GM21360 (cell line): ENCODE measurements around the gene HLA-DPA1.
"Not testable (repeated sequence)": the region's sequence is repeated elsewhere in the genome, so short reads cannot be mapped to it uniquely, and the experiment has no call there.

Experiments
- ATAC-seq: cut with Tn5 transposase; IDR thresholded peaks from one replicate; pipeline ENCODE4 v1.9.1; 2021; ENCODE audit warnings: mild to moderate bottlenecking, moderate library complexity; ENCODE audit not compliant: unreplicated experiment

The HLA-DPA1 gene

DNA sequence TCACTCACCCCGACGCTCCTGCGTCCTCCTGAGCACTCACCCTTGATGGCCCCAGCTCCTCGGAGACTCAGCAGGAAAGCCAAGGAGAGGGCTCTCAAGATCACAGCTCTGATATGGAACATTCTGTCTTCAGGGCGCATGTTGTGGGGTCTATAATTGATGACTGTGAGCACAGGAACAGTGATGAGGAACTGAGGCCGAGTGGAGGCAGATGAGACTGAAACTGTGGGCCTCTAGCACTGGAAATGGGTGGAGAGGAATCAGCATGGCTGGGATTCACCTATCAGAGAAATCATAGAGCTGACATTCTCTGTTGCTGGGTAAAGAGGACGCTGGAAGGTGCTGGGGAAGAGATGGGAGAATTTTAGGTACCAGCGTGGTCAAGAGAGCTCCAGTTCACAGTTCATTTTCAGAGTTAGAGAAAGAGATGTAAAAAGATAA is at the start of gene HLA-DPA1:
Gene HLA-DPA1 (minus strand): TSS at position 219 of the 441 bp plus-strand sequence.
- ATAC-seq: peak; percentile 73

DNA sequence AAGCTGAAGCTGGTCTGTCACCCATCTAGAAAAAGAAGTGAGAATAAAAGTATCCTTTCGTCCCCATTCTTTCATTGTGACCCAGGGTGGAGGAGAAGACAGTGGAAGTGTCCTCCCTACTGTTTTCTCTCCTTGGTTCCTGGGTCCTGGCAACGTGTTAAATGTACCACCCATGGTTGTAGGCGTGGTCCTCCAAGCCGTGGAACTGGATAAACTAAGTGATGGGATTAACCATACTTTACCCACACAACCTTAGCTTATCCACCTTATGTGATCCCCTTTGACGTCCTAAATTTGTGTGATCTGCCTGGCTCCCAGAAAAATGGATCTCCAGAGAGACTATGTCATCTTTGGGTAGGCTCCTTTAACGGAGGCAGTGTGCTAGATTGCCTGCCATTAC is 49.7 kb upstream of the HLA-DPA1 start:
- no peak for ATAC-seq

DNA sequence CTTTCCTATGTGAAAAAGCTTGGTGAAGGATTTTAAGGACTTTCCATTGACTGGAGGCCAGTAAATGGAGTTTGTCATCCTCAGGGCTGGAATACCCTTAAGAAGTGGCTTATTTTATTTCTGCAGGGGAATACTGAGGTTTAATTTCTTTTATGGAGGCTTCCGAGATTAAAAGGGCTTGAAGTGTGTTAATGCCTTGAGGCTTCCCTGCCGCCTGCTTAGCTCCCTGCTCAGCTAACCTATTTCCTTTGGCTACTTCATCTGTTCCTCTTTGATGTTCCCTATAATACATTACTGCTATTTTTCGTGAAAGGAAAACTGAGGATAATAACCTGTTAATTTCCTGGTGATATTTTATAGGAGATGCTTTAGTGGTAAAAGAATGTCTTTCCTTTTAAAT is 46.6 kb upstream of the HLA-DPA1 start:
- ATAC-seq: no peak

DNA sequence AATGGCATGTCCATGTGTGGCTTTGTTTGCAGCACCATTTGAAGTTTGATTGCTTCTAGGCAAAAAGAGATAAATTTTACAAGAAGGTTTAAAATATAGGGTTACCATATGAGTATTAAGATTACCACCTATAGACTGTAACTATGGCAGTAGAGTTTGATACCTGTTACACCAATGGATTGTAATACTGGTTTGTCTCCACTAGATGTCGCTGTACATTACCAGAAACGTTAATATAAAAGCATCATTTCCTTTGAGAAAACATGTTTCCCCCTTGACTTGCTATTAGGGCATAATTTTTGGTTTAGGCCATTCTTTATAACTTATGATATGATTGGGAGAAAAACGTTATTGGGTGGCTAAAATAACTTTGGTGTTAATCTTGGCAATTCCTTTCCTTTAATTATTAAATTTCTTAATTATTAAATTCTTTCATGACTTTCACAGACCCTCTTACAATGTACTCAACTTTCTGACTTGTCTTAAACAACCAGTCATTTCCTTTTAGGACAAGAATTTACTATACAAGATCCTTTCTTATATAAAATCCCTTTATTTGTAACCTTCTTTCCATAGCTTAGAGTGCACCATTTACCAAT is 45.2 kb upstream of the HLA-DPA1 start:
- ATAC-seq: no peak

DNA sequence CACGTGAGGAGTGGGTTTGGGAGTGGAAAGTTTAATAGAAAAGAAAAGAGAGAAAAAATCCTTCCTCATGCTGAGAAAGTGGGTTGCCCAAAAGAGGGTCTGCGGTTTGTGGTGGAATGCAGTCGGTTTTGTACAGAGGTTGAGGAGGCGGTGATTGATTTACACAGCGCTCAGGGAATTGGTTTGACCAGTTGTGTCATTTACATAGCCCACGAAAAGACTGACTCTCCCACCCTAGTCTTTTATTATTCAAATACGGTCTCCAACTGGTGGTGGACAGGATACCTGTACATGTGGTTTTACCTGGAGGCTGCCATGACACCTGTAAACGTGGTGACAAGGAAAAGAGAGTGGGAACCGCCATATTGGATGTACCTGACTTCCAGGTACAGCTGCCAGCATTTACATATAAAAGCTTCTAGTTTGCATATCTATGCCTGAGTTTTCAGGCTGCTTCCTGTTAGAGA is 44.4 kb upstream of the HLA-DPA1 start:
- ATAC-seq: no peak

DNA sequence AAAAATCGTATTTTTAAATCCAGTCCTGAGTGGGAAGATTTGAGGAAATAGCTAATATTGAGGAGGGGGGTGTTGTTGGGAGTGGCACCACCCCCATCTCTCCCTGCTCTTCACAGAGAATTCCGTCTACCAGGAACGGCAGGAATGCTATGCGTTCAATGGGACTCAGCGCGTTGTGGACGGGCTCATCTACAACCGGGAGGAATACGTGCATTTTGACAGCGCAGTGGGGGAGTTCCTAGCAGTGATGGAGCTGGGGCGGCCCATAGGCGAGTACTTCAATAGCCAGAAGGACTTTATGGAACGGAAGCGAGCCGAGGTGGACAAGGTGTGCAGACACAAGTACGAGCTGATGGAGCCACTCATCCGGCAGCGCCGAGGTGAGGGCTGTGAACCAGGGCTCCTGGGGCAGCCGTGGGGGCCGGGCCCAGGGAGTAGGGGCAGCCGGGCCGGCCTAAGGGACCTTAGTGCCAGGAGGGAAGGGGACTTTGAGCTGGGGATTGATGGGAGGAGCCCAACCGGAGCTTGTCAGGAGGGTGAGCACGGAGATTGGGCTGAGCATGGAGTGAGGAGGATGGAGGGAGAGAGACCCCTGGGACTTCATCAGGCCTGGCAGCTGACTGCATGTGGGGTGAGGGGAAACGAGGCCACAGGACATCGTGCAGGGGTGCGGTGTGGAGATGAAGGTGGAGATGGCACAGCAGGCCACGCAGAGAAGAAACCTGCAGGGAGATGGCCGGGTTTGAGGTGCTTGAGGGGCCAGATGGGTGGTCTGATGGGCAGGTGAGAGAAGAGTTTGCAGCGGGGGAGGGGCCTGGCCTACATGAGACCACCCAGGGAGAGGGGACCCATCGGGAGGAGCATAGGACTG is 43.6 kb upstream of the HLA-DPA1 start:
- ATAC-seq: no peak

DNA sequence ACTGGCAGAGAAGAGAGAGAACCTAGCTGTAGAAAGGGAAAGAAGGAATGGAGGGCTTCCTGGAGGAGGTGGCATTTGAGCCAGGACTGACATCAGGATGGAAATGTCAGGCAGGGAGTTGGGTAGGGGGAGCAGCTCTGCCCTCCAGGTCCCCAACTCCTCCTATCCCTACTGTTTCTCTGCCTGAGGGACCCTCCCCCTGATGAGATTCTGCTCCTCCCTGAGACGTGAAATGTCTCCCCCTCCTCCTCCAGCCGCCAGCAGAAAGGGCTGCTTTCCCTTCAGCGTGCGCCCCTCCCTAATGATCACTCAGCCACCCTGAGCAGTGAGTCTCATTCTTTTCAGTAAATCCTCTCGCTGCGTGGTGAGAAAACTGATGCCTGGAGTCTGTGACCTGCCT is 43.0 kb upstream of the HLA-DPA1 start:
- no peak for ATAC-seq

DNA sequence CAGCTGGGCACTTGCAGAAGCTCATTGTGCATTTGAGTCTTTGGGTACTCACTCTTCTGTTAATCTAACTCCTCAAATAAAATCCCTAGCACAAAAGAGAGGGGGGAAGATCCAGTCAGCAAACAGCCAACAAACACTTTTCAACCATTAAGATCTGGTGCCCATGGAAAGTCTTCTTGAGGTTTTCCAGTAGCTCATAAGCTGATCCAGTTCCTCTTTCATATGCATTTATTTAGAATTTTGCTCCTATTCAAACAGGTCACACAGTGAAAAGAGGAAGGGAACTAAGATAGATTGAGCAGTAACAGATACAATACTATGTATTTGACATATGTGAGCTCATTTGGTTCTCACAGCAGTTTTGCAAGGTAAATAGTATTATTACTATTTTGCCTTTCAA is 41.0 kb upstream of the HLA-DPA1 start:
- no peak for ATAC-seq

DNA sequence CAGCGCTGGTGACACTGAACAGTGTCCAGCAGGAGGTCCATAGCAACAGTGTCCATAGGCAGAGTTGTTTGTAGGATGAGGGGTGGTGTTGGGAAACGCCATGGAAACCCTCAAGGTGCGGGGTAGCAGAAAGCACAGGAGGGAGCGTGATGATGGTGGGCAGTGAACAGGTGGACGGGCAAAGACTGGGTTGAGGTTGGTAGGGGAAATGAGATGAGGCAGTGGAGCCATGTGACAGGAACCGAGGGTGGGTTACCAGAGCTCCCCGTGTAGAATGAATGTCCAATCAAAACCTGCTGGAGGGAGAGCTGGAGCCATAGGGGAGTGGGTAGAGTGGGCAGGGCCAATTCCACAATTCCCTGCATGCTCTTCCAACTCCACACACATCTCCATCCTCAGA is 40.3 kb upstream of the HLA-DPA1 start:
- ATAC-seq: no peak

DNA sequence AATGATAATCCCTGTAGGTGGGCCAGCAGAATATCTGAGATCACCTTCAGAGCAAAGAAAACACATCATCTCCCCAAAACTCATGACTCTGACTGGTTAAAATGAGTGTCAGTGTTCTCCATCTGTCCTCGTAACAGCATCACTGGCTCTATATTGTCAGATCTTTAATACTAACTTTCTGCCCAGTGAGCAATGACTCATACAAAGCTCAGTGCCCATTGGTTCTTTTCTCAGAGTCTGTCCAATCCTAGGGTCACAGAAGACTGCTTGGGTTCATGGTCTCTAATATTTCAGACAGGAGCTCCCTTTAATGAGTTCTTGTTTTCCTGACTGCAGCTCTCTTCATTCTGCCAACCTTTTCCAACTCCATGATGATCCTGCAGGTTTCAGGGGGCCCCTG is 38.7 kb upstream of the HLA-DPA1 start:
- peak; percentile 71 for ATAC-seq

DNA sequence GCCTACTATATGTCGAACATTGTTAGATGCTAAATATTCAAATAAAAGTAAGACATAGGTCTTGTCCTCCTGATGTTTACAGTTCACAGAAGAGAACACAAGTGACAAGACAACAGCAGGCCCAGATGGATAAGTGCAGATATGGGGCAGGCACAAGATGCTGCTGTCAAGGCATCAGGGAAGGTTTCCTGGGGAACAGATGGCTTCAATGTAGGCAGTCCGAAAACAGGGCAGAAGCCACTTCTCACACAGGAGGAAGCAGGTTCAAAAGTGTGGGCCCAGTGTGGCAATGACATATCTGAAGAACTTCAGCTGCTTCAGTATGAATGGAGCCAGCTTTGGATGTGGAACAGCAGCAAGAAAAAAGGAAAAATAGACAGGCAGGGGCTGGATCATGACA is 34.9 kb upstream of the HLA-DPA1 start:
- ATAC-seq: no peak

DNA sequence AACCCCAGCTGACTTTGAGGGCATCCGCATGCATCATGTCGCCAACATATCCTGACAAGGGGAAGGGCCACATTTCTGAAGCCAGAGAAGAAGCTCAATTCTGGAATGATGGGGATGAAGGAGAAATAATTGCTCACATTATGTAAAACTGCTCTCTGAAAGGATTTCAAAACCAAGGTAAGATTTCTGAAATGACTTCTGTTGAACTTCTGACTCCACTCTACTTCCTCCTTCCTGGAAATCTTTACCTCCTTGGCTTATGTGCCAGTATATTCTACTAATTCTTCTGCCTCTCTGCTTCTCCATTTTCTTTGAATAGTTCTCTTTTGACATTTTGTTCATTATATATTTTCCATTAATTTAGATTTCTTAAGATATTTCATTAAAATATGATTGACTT is 34.2 kb upstream of the HLA-DPA1 start:
- no peak for ATAC-seq

DNA sequence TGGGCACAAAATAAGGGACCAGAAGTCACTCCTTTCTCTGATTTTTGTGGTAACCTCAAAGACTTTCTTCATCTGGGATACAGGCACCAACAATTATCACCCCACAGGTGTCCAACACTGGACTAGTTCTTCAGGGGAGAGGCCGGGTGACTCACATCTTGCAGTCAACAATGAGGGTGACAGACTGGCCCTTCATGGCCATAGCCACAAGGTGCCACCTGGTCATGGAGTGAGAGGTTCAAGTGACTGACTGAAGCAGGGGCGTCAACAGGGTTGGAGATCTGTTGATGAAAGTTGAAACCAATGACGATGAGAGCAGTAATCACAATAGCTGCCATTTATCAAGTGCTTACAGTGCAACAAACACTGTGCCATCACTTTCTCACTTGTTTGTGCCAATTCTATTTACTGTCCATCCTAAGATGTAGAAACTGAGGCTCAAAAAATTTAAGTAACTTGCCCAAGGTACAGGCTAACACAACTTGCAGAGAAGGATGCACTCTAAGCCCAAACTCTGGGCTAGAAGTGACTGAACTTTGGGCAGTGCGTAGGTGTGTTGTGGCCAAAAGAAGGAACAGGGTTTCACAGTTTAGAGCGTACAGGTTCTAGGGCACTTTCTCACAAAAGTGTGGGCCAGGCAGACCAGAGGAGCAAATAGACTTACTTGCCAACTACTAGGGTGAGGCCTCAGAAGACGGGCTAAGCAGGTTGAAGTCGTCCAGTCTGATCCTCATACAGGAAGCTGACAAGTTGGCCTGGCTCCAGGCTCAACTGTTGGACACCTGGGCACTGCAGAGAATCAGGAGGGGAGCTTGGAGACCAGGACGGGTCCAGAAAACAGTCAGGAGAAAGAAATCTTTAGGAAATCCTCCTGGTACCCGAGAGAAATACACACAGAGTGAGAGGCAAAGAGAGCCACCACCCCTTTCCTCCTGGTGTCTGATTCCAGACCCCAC is 32.7 kb upstream of the HLA-DPA1 start:
- no peak for ATAC-seq

DNA sequence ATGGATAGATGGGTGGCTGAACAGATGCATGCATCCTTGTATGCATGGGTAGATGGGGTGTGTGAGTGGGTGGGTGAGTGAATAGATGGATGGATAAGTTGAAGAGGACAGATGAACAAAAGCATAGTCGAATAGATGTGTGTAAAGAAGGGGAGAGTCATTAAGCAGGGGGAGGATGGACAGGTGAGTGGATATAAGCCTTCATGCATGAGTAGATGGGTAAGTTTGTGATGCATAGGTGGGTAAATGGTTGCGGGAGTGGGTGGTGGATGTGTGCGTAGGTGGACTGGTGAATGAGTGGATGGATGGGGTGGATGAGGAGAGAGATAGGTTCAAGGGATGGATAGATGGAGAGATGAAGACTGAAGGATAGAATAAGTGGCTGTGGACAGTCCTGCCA is 31.9 kb upstream of the HLA-DPA1 start:
- no peak for ATAC-seq

DNA sequence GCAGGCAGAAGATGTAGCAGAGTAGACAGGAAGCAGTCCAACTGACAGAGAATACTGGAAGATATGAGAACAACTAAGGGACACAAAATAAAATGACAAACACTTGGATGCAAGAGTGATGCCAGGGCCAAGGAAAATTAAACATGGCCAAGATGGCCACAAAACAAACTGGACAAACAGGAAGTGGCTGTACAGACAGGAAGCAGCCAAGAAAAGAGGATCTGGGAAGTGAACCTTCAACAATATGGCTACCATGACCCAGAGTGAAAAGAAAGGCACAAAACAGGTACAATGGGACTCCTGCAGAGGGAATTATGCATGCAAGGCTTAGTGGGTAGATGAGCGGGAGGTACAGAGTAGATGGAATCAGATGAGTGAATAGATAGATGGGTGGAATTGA is 31.4 kb upstream of the HLA-DPA1 start:
- no peak for ATAC-seq

DNA sequence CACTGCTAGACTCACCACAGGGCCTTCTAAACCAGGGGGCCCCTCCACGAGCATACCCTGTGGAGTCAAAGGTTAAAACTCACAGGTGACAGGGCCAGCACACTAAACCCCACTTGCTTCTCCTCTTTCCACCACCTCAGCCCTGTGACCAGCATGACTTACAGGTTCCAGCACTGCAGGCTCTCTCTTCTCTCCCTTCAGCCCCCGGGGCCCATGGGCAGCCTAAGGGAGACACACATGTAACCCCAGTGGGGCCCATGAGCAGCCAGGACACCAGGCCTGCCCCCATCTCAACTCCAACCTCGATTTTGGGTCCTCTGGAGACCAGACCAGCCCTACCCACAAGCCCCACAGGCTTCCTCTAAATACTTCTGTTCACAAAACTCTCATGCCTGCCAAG is 30.3 kb upstream of the HLA-DPA1 start:
- no peak for ATAC-seq

DNA sequence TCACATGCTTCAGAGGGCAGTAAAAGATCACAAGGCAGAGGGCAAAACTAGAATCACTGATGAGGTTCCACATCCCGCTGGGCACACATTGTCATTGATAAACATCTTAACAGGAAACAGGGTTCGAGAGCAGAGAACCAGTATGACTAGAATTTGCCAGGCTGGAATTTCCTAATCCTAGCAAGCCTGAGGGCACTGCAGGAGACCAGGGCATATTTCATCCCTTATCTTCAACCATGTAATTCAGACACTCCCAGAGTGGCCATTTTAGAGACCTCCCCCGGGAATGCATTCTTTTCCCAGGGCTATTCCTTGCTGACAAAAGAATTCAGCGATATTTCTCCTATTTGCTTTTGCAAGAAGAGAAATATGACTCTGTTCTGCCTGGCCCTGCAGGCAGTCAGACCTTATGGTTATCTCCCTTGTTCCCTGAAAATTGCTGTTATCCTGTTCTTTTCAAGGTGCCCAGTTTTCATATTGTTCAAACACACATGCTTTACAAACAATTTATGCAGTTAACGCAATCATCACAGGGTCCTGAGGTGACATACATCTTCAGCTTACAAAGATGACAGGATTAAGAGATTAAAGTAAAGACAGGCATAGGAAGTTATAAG is 27.8 kb upstream of the HLA-DPA1 start:
- ATAC-seq: not testable (repeated sequence)

DNA sequence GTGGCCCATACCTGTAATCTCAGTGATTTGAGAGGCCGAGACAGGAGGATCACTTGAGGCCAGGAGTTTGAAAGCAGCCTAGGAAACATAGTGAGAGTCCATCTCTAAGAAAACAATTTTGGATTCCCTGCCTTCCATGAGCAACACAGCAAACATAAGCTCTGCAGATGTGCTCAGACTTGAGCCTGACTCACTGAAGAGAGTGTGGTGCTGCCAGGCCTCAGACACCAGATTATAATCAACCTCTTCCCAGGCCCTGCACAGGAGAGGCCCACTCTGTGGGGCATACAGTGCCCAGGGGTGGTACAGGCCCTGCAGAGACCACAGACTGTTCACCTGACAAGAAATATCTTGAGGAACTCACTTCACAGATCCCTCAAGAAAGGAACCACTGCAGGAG is 22.2 kb upstream of the HLA-DPA1 start:
- ATAC-seq: no peak

DNA sequence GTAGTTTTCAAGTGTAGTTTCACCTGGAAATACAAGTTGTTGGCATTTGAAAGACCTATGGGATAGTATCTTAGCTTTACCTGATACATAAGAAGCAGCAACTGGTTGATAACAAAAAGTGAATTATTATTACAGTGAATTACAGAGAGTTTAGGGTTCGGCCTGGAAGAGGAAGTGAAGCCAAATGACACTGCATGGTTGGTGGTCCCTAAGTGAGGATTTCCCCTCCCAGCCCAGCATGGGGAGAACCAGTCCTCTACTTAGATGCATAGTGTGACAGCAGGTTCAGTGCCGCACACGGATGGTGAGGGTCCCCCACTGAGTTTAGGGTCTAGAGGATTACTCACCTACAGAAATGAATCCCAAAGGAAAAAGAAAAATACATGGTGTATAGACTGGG is 20.4 kb upstream of the HLA-DPA1 start:
- no peak for ATAC-seq

DNA sequence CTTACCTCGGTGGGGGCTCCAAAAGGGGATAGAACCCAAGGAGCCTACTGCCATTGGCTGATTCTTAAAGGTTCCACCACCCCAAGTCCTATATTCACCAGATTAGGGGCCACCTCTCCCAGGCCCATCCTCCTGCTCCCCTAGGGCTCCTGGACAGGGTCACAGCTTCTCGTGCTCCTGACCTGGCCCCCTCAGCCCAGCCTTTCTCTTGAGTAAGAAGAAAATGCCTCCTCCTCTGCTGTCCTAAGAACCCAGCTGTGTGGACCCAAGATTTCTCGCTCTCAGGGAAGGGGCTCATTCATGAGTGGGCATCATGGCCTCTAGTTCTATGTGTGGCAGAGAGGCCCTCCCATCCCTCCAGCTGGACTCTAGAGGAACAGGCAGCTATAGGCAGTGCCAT is 18.9 kb upstream of the HLA-DPA1 start:
- no peak for ATAC-seq

DNA sequence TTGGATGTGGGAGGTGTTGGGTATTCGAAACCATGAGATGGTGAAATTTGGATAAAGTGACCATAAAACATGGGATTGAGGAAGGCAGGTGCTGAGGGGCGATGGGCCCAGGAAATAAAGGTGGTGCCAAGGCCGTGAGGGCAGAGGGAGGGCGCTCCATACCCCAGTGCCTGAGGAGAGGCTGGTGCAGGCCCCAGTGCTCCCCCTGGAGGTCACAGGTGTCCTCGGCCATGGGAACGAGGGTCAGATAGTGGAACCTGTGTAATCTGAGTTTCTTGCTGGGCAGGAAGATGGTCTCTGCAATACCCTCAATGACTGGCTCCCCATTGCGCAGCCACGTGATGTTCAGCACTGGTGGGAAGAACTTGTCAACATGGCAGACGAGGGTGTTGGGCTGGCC is 18.5 kb upstream of the HLA-DPA1 start:
- no peak for ATAC-seq
